T-helper 1 cell (primary cell): ENCODE data around the gene TTLL12.

ENCODE experiments used
- DNase-seq, 5 donors: peaks; one replicate each; pipeline ENCODE4 v3.0.0-alpha.2; 2012 to 2020

Gene TTLL12

GRCh38 chr22:43213962-43214361, 27.0 kb upstream of the TTLL12 start:
- DNase-seq, result no peak

GRCh38 chr22:43213051-43213450, 26.1 kb upstream of the TTLL12 start:
- DNase-seq, result no peak

DNA sequence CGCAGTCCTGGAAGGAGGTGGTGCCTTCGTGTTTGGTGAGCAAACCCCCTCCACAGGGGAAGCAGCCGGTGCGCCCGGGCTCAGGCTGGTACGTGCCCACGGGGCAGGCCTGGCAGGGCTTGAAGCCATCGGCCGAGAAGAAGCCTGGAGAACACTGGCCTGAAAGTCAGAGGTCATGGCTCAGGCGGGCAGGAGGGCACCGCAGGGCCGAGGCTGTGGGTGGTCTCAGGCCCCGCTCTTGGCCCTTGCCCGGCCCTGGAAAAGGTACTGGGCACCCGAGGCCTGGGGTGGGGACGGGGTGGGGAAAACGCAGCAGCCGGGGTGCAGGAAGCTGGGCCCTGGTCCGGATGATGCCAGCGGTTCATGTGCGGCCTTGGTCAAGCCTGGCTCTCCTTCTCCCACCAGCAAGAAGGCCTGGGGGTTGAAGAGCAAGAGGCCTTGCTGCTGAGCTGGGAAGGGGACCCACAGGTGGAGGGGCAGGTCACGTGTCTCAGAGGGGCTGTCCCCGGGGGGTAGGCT, 25.6 kb upstream of the TTLL12 start:
- DNase-seq, result no peak

DNA sequence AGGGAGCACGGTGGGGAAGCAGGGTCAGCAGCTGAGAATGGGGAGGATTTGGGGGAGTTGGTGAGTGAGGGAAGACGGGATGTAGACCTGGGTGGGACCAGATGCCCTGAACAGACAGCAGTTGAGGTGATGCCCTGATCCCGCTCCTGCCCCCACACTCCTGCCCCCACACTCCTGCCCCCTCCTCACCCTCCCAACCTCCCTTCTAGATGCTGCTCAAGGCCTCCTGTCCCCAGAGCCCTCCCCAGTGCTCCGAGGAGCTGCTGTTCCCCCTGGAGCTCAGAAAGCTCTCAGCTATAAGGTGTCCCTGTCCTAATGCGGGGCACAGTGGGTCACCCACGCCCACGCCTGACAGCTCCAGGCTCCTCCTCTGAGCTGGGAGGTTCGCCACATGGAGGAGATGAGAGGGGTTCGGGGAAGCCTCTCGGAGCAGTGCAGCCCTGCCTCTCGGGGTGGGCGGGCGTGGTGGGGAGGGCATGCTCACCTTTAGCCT, 25.1 kb upstream of the TTLL12 start:
- DNase-seq, result no peak

- no peak for DNase-seq
Measured at GRCh38 chr22:43210631-43211515, 23.9 kb upstream of the TTLL12 start.

GRCh38 chr22:43209971-43210370, 23.0 kb upstream of the TTLL12 start:
- DNase-seq, result peak in 1 of 5 donors; percentile 8

GRCh38 chr22:43209523-43209890, 22.6 kb upstream of the TTLL12 start:
- DNase-seq, result no peak

DNA sequence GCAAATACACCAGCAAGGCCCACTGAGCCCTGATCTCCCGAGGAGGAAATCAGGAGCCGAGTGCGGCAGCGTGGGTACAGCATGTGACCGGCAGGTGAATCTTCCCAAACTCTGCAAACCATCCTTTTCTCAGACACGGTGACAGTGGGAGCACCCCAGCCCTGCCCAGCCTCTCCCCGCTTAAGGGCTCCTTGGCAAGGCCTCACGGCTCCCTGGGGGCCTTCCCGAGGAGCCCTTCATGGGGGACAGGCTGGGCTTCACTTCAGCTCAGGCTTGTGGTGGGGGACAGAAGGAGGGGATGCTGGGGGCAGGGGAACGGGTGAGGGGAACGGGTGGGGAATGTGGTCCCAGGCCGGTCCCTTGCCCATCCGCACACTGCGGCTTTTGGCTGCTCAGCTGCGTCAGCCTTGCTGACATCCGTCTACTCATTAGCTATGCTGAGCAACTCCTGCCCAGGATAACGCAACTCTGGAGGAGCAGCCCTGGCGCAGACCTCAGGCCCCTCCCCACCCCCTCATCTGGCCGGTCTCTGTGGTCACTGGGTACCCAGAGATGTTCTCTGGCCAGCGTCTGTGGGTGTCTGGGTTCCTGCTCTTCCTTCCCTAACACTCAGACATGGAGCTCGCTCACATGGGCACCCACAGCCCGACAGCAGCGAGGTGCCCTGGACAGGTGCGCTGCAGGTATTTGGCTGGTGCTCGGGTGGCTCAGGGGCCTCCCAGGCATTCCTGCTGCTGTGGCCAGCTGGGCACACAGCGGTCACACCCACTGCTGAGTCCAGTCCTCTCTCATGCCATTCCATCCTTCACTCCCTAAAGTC, 22.0 kb upstream of the TTLL12 start:
- no peak for DNase-seq

- no peak for DNase-seq
Measured at GRCh38 chr22:43207849-43208702, 21.1 kb upstream of the TTLL12 start.

GRCh38 chr22:43207386-43207785, 20.5 kb upstream of the TTLL12 start:
- no peak for DNase-seq

DNA sequence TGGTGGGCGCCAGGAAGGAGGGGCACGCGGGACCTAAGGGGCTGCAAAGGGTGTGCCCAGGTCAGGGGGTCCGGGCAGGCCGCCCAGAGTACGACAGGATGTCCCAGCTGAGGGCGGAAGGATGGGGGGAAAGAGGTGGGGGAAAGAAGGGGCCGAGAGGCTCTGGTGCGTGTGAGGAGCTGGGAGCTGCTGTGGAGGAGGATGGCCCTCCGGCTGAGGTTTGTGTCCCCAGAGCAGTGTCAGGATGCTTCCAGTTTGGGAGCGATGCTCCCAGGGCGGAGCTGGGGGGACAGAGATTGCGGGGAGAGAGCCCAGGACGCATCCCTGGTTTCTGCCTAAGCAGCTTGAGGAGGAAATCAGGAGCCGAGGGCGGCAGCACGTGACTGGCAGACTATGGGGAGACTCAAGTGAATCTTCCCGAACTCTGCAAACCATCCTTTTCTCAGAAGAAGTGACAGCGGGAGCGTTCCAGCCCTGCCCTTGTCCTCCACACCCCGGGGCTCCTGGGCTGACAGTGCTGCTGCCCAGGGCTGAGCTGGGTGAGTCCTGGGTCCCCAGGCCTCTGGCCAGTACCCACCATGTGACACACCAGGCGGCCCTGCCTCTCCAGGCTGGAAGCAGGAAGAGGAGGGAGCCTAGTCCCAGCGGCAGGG, 19.7 kb upstream of the TTLL12 start:
- DNase-seq, result no peak

GRCh38 chr22:43205748-43206508, 19.0 kb upstream of the TTLL12 start:
- DNase-seq, result no peak

GRCh38 chr22:43205261-43205691, 18.3 kb upstream of the TTLL12 start:
- no peak for DNase-seq

GRCh38 chr22:43203471-43203981, 16.6 kb upstream of the TTLL12 start:
- no peak for DNase-seq

GRCh38 chr22:43202756-43203410, 15.9 kb upstream of the TTLL12 start:
- no peak for DNase-seq

GRCh38 chr22:43202326-43202725, 15.4 kb upstream of the TTLL12 start:
- DNase-seq, result no peak

- no peak for DNase-seq
Measured at GRCh38 chr22:43201486-43202219, 14.7 kb upstream of the TTLL12 start.

GRCh38 chr22:43200555-43200954, 13.6 kb upstream of the TTLL12 start:
- DNase-seq, result no peak

DNA sequence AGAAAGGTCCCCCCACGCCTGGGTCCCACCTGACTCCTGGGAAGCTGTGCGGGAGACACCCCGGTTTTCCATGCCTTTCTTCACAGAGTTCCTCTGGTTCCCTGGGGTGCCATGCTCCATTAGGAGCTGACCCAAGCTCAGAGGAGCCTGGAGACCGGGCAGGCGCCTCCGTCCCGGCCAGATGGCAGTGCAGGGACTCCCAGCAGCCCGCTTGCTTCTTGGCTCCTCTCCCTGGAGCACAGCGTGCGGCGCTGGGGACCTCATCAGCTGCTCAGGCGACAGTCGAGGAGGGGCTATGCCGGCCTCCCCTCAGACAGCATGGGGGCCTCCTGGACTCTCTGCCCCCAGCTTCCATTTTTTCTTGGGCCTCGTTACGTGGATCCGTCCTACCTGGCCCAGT, 13.1 kb upstream of the TTLL12 start:
- no peak for DNase-seq

DNA sequence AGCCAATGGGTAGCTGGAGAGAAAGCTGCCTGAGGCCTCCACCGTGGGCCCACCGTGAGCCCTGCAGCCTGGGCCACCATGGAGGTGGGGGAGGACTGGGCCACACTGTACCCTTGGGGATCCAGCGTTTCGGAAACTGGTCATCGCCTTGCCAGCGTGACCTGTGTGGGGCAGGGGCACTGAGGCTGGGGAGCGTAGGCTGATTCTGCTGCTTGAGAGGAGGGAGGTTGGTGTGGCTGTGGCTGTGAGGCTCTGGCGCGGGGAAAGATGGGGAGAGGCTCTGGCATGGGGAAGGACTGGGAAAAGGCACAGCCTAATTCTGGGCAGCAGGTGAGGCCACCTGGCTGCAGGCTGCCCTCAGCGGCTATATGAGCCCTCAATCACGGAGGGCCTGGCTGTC, 12.6 kb upstream of the TTLL12 start:
- no peak for DNase-seq
